Head of caudate nucleus (tissue), 42 donors: ENCODE results near the gene GRAP.

Experiments used
- DNase-seq, 42 donors: peaks; one replicate each; pipeline versions ENCODE4 v3.0.0 to v3.0.0-alpha.2; 2020 to 2021; ENCODE audit warnings: mixed read lengths in 7 of 42
- intact Hi-C: fragments of 100-400 bp; cut with DNase I; formaldehyde crosslinking; loops from one replicate; pipeline ENCODE4 v1.15.0; 2022

Gene GRAP

GRCh38 chr17:18974407-18975149 is 72.2 kb downstream of the GRAP start:
- DNase-seq: no peak
- intact Hi-C loops: no loop called here

DNA sequence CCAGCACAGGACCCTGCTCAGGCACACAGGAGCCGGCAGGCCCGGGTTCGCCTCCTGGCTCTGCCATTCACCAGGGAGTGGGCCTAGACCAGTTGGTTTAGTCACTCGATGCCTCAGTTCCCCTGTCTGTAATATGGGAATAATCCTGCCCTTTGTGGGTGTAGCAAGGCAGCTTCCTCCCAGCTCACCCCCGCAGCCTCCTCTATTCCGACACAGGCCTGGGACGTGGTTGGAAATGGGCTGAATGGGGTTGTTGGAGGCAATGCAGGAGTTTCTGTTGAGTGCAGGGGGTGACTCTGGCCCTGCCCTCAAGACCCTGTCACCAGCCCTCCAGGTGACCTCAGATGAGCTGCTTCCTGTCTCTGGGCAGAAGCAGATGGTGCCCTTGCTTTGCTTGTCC is 75.0 kb downstream of the GRAP start:
- intact Hi-C loops: no loop called here
- no peak for DNase-seq
